GM12878 (cell line): Measurements from ENCODE around the gene NCKAP5. TPM values are rescaled to one million over a fixed set of nuclear protein-coding genes. Genes with fewer than 3 reads are reported as not detected.

ENCODE experiments used
- ATAC-seq: fragments of 200-7000 bp; cut with Tn5 transposase; 3 replicates; pipeline ENCODE4 v1.9.1; 2020; ENCODE audit warnings: mild to moderate bottlenecking, moderate library complexity
- BruUV-seq: library from RNA; stranded (reverse); fragments of 400-500 nt; replicated peaks from 2 replicates; lab custom pipeline; 2021; lab: Mats Ljungman, UMichigan
- CTCF ChIA-PET: fragments of 300-600 bp; sonication (Branson Sonifier 250); formaldehyde crosslinking; extraction: SDS; loops from one replicate; lab custom pipeline; 2021; ENCODE audit warnings: inconsistent platforms; lab: Yijun Ruan, JAX
- POLR2A ChIA-PET: fragments of 350-600 bp; formaldehyde crosslinking; extraction: SDS; loops from one replicate; lab custom pipeline; 2021; ENCODE audit warnings: inconsistent platforms; lab: Charles Lee
- RAD21 ChIA-PET: fragments of 300-600 bp; sonication (Branson Sonifier 250); formaldehyde crosslinking; loops from one replicate; lab custom pipeline; 2023; ENCODE audit warnings: antibody characterized with exemption; ENCODE audit not compliant: unreplicated experiment; lab: Charles Lee
- SMC1A ChIA-PET: fragments of 300-600 bp; sonication (Branson Sonifier 250); formaldehyde crosslinking; loops from one replicate; lab custom pipeline; 2023; ENCODE audit not compliant: unreplicated experiment, uncharacterized antibody; lab: Charles Lee
- DNase-seq: peaks from one replicate; pipeline ENCODE4 v3.0.0-alpha.2; 2011; ENCODE audit warnings: low read depth, low spot score
- FAIRE-seq: peaks from 3 replicates; lab custom pipeline; 2011; peaks lifted over from hg19 to GRCh38; lab: Jason Lieb, UNC
- H2AFZ ChIP-seq: 2 replicates; pipeline ENCODE4 v1.6.0; 2011; ENCODE audit warnings: low read depth, low read length, control low read depth; ENCODE audit not compliant: control insufficient read depth
- H3K27ac ChIP-seq: 2 replicates; pipeline ENCODE4 v1.5.1; 2011; ENCODE audit warnings: control low read depth; ENCODE audit not compliant: control insufficient read depth, insufficient read depth
- H3K27me3 ChIP-seq, 2 experiments: replicated peaks in 1 of 2; 2 replicates each; pipeline versions ENCODE4 v1.6.0 to v1.6.1; 2011; ENCODE audit warnings: low read length in 1 of 2; ENCODE audit not compliant: control insufficient read depth in 2 of 2, insufficient read depth in 2 of 2
- H3K36me3 ChIP-seq, 2 experiments: 2 replicates each; pipeline ENCODE4 v1.5.1; 2011; ENCODE audit warnings: low read length in 1 of 2; ENCODE audit not compliant: control insufficient read depth in 2 of 2, insufficient read depth in 2 of 2
- H3K4me1 ChIP-seq: 2 replicates; pipeline ENCODE4 v1.6.1; 2011; ENCODE audit warnings: mild to moderate bottlenecking, low read length, moderate library complexity, mixed read lengths; ENCODE audit not compliant: control insufficient read depth, insufficient read depth
- H3K4me2 ChIP-seq: 2 replicates; pipeline ENCODE4 v1.6.0; 2011; ENCODE audit warnings: control low read depth; ENCODE audit not compliant: control insufficient read depth, insufficient read depth
- H3K4me3 ChIP-seq: fragments of 200-600 bp; sonication (generic); 2 replicates; pipeline ENCODE4 v1.5.1; 2016
- H3K79me2 ChIP-seq: 2 replicates; pipeline ENCODE4 v1.6.0; 2011; ENCODE audit warnings: low read length; ENCODE audit not compliant: control insufficient read depth, insufficient read depth
- H3K9ac ChIP-seq: 2 replicates; pipeline ENCODE4 v1.8.0; 2011; ENCODE audit warnings: low read length, control low read depth, mixed read lengths; ENCODE audit not compliant: control insufficient read depth, insufficient read depth
- H3K9me3 ChIP-seq: replicated peaks from 3 replicates; pipeline ENCODE4 v1.5.1; 2011; ENCODE audit warnings: mild to moderate bottlenecking, low read length; ENCODE audit not compliant: control insufficient read depth, insufficient read depth
- H4K20me1 ChIP-seq: 2 replicates; pipeline ENCODE4 v1.6.0; 2011; ENCODE audit not compliant: control insufficient read depth, insufficient read depth
- ATF3 ChIP-seq: IDR thresholded peaks from 2 replicates; pipeline ENCODE4 v1.6.1; 2011; ENCODE audit warnings: low read depth, mild to moderate bottlenecking, low read length, moderate library complexity, borderline replicate concordance; ENCODE audit errors: extremely low read depth
- ATF7 ChIP-seq: fragments of 450-650 bp; IDR thresholded peaks from 2 replicates; pipeline ENCODE4 v1.6.1; 2016; ENCODE audit warnings: low read depth, mild to moderate bottlenecking
- BHLHE40 ChIP-seq, 2 experiments: fragments of 450-650 bp in 1 of 2; IDR thresholded peaks; 2 replicates each; pipeline ENCODE4 v1.6.1; 2011 to 2017; ENCODE audit warnings: low read depth in 2 of 2, borderline replicate concordance in 1 of 2, improper control_type of control experiment in 1 of 2, low read length in 1 of 2, mild to moderate bottlenecking in 1 of 2
- CHD2 ChIP-seq: IDR thresholded peaks from 2 replicates; pipeline ENCODE4 v1.6.1; 2011; ENCODE audit warnings: low read depth, low read length, improper control_type of control experiment, borderline replicate concordance
- CREB1 ChIP-seq: IDR thresholded peaks from 2 replicates; pipeline ENCODE4 v1.6.1; 2012; ENCODE audit warnings: low read depth, mild to moderate bottlenecking, inconsistent platforms
- HSF1 ChIP-seq: fragments of 150-350 bp; IDR thresholded peaks from 2 replicates; pipeline ENCODE4 v1.6.1; 2014; ENCODE audit warnings: mild to moderate bottlenecking, low read depth, low read length
- JUND ChIP-seq: IDR thresholded peaks from 2 replicates; pipeline ENCODE4 v1.6.1; 2012; ENCODE audit warnings: low read depth, mild to moderate bottlenecking, low read length, improper control_type of control experiment, moderate library complexity
- KDM1A ChIP-seq: fragments of 200-600 bp; sonication (generic); IDR thresholded peaks from 2 replicates; pipeline ENCODE4 v1.6.1; 2016; ENCODE audit warnings: borderline replicate concordance
- MTA3 ChIP-seq: IDR thresholded peaks from 2 replicates; pipeline ENCODE4 v1.6.1; 2012; ENCODE audit warnings: low read length, inconsistent platforms, borderline replicate concordance
- MXI1 ChIP-seq: fragments of 150-350 bp; IDR thresholded peaks from 2 replicates; pipeline ENCODE4 v1.6.1; 2011; ENCODE audit warnings: low read depth, mild to moderate bottlenecking, inconsistent platforms, low read length, improper control_type of control experiment
- NR2F1 ChIP-seq: fragments of 450-650 bp; conservative IDR thresholded peaks from 2 replicates; pipeline ENCODE4 v1.6.1; 2017; ENCODE audit warnings: mild to moderate bottlenecking
- RCOR1 ChIP-seq: conservative IDR thresholded peaks from 2 replicates; pipeline ENCODE4 v1.6.1; 2012; ENCODE audit warnings: low read depth, low read length, improper control_type of control experiment
- RUNX3 ChIP-seq: IDR thresholded peaks from 2 replicates; pipeline ENCODE4 v1.6.1; 2012; ENCODE audit warnings: low read length, inconsistent platforms
- SRF ChIP-seq, 2 experiments: IDR thresholded peaks; 2 replicates each; pipeline ENCODE4 v1.6.1; 2011; ENCODE audit warnings: low read depth in 2 of 2, low read length in 2 of 2, mild to moderate bottlenecking in 1 of 2, moderate library complexity in 1 of 2
- TCF3 ChIP-seq: IDR thresholded peaks from 2 replicates; pipeline ENCODE4 v1.6.1; 2012; ENCODE audit warnings: low read depth, mild to moderate bottlenecking, low read length, borderline replicate concordance; ENCODE audit not compliant: insufficient read depth
- USF1 ChIP-seq: IDR thresholded peaks from 2 replicates; pipeline ENCODE4 v1.6.1; 2011; ENCODE audit warnings: borderline replicate concordance, low read depth, mild to moderate bottlenecking, moderate library complexity, mixed read lengths, low read length; ENCODE audit not compliant: insufficient read depth; ENCODE audit errors: extremely low read length
- WRNIP1 ChIP-seq: IDR thresholded peaks from 2 replicates; pipeline ENCODE4 v1.6.1; 2011; ENCODE audit warnings: low read depth, low read length, improper control_type of control experiment, borderline replicate concordance
- YBX1 ChIP-seq: fragments of 450-650 bp; IDR thresholded peaks from 2 replicates; pipeline ENCODE4 v1.6.1; 2016; ENCODE audit warnings: antibody characterized with exemption
- ZBTB40 ChIP-seq: fragments of 450-650 bp; IDR thresholded peaks from 2 replicates; pipeline ENCODE4 v1.6.1; 2016; ENCODE audit warnings: mild to moderate bottlenecking, moderate library complexity, borderline replicate concordance
- in situ Hi-C: fragments of 300-500 bp; cut with MboI; formaldehyde crosslinking; loops from 9 replicates; pipeline ENCODE4 v1.14.3; 2018; ENCODE audit warnings: mixed read lengths
- intact Hi-C: fragments of 100-400 bp; cut with micrococcal nuclease; formaldehyde crosslinking; loops from one replicate; pipeline ENCODE4 v1.14.2; 2022; ENCODE audit not compliant: unreplicated experiment
- polyA plus RNA-seq, 11 experiments: library from polyadenylated mRNA; depleted of rRNA in 4 of 11; unstranded in 6 of 11; stranded (reverse) in 5 of 11; fragments of >200 nt; fragmentation: Nextera tagmentation in 4 of 11; fragmentation: Illumina TruSeq in 1 of 11; extraction: Ambion mirVana in 4 of 11; extraction: Trizol in 1 of 11; gene quantifications; 1 replicate in 1 of 11; 2 replicates in 10 of 11; pipeline versions ENCODE4 v1.2.1 to v1.2.3, GENCODE V29; 2011 to 2016; ENCODE audit warnings: inconsistent platforms in 2 of 11, missing spikeins in 2 of 11, low read depth in 1 of 11
- total RNA-seq, 4 experiments: library from RNA; depleted of rRNA in 3 of 4; stranded (reverse); fragments of >200 nt in 3 of 4; fragmentation: Illumina TruSeq in 1 of 4; extraction: Trizol in 1 of 4; gene quantifications; 2 replicates each; pipeline versions ENCODE4 v1.2.1 to v1.2.3, GENCODE V29; 2013 to 2021

NCKAP5 gene
- total and polyA plus RNA-seq, 10 of the 15 experiments (the other 5 are each of a cell fraction or from before 2014, with no cell fraction given), result 0.06 to 0.44 (median 0.16) TPM

- Histone ChIP-seq H3K9me3 (no peaks in the 10 kb centered on the region), H3K27me3 (no peaks in the 10 kb centered on the region), H3K4me1 (no peaks in the 10 kb centered on the region), H3K4me3 (no peak overlapping the region), H3K79me2 (no peaks in the 10 kb centered on the region), H3K4me2 (no peak overlapping the region), H3K9ac (no peak overlapping the region), H3K27ac (no peak overlapping the region), H4K20me1 (no peaks in the 10 kb centered on the region), H3K36me3 (no peaks in the 10 kb centered on the region), H2AFZ (no peak overlapping the region)
- ChIA-PET POLR2A (no interaction called here), CTCF (interaction anchor here (0.9 to 2.0 kb wide), 4 partner anchors 11 to 214 kb away, joined by 3 to 9 read pairs (median 3); no protein-coding TSS in a partner anchor), SMC1A (interaction anchor here (0.5 to 2.2 kb wide), 2 partner anchors 11 to 12 kb away, joined by 4 to 8 read pairs; no protein-coding TSS in a partner anchor), RAD21 (no interaction called here)
- DNase-seq, result no peak
- in situ Hi-C loops, result no loop called here
- ATAC-seq, result no peak
- intact Hi-C loops, result no loop called here
- BruUV-seq, result no TSS peak
- no peak for FAIRE-seq
- TF ChIP-seq RCOR1 (no peak), ATF7 (no peak), MXI1 (no peak), USF1 (no peak), WRNIP1 (no peak), MTA3 (no peak), CREB1 (no peak), SRF (IDR thresholded peaks at IDR 0.05; ENCODE audit: low read depth in 2 of 2, low read length in 2 of 2) (no peak), ZBTB40 (no peak), JUND (no peak), KDM1A (no peak), CHD2 (no peak), BHLHE40 (IDR thresholded peaks at IDR 0.05; ENCODE audit: borderline replicate concordance in 1 of 2, low read depth in 2 of 2, low read length in 1 of 2) (no peak), YBX1 (no peak), NR2F1 (no peak), RUNX3 (no peak), ATF3 (no peak), TCF3 (no peak), HSF1 (no peak)
Observed at GRCh38 chr2:132750606-132751005, 817.7 kb downstream of the NCKAP5 start.
